ENCODE results near the gene BCL7C.

DNA sequence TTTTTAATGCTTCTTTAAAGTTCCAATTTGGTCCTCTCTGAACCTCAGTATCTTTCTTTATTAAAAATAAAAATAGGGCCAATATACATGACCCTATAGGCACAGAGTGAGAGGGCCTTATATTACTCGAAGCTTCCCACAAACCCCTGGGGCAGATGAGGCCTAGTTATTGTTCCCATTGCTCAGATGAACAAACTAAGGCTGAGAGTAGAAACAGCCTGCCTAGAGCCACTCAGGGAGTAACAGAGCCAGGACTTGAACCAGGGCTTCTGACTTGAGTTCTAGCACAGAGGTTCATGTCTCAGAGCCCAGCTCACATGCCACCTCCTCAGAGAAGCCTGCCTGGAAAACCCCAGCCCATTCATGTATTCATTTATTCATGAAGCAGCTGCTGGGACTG, 7.7 kb downstream of the BCL7C start:
- TF ChIP-seq, protein P1, sequence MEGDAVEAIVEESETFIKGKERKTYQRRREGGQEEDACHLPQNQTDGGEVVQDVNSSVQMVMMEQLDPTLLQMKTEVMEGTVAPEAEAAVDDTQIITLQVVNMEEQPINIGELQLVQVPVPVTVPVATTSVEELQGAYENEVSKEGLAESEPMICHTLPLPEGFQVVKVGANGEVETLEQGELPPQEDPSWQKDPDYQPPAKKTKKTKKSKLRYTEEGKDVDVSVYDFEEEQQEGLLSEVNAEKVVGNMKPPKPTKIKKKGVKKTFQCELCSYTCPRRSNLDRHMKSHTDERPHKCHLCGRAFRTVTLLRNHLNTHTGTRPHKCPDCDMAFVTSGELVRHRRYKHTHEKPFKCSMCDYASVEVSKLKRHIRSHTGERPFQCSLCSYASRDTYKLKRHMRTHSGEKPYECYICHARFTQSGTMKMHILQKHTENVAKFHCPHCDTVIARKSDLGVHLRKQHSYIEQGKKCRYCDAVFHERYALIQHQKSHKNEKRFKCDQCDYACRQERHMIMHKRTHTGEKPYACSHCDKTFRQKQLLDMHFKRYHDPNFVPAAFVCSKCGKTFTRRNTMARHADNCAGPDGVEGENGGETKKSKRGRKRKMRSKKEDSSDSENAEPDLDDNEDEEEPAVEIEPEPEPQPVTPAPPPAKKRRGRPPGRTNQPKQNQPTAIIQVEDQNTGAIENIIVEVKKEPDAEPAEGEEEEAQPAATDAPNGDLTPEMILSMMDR (IDR thresholded peaks at IDR 0.05 in 2 of 3, conservative IDR thresholded peaks at IDR 0.05 in 1 of 3; ENCODE audit: borderline replicate concordance in 1 of 3, insufficient read depth in 1 of 3, low read depth in 2 of 3, low read length in 2 of 3): no peak
- TF ChIP-seq YY1 (IDR thresholded peaks at IDR 0.05; ENCODE audit: extremely low read depth, insufficient replicate concordance, low read depth, low read length) (no peak), SIN3A (IDR thresholded peaks at IDR 0.05; ENCODE audit: low read depth) (no peak), POLR2A (IDR thresholded peaks at IDR 0.05; ENCODE audit: borderline replicate concordance, extremely low read depth, insufficient read depth, insufficient read length) (no peak), POLR2AphosphoS5 (IDR thresholded peaks at IDR 0.05; ENCODE audit: low read depth, low read length) (no peak), CEBPB (IDR thresholded peaks at IDR 0.05; ENCODE audit: low read depth) (no peak), FOSL1 (IDR thresholded peaks at IDR 0.05; ENCODE audit: low read depth) (no peak), CBX3 (IDR thresholded peaks at IDR 0.05; ENCODE audit: low read depth) (no peak), ELF1 (IDR thresholded peaks at IDR 0.05; ENCODE audit: borderline replicate concordance, low read depth) (no peak), TCF7L2 (IDR thresholded peaks at IDR 0.05; ENCODE audit: borderline replicate concordance, extremely low read depth, insufficient read depth, insufficient read length) (no peak)
- TF ChIP-seq, protein P2, sequence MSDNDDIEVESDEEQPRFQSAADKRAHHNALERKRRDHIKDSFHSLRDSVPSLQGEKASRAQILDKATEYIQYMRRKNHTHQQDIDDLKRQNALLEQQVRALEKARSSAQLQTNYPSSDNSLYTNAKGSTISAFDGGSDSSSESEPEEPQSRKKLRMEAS (IDR thresholded peaks at IDR 0.05): no peak
- TF ChIP-seq, protein P3, sequence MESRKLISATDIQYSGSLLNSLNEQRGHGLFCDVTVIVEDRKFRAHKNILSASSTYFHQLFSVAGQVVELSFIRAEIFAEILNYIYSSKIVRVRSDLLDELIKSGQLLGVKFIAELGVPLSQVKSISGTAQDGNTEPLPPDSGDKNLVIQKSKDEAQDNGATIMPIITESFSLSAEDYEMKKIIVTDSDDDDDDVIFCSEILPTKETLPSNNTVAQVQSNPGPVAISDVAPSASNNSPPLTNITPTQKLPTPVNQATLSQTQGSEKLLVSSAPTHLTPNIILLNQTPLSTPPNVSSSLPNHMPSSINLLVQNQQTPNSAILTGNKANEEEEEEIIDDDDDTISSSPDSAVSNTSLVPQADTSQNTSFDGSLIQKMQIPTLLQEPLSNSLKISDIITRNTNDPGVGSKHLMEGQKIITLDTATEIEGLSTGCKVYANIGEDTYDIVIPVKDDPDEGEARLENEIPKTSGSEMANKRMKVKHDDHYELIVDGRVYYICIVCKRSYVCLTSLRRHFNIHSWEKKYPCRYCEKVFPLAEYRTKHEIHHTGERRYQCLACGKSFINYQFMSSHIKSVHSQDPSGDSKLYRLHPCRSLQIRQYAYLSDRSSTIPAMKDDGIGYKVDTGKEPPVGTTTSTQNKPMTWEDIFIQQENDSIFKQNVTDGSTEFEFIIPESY (IDR thresholded peaks at IDR 0.05; ENCODE audit: extremely low read depth, insufficient replicate concordance, low read length): no peak

Measured in HCT116 (cell line).